MM.1S (cell line): ENCODE results near the gene KCNQ1.

ENCODE experiments used
- DNase-seq: peaks from one replicate; pipeline ENCODE4 v3.0.0-alpha.2; 2015
- H2AFZ ChIP-seq: fragments of 300-600 bp; sonication (generic); 2 replicates; pipeline ENCODE4 v1.6.0; 2016; ENCODE audit warnings: antibody characterized with exemption, low read length
- H3F3A ChIP-seq: fragments of 300-600 bp; sonication (generic); 2 replicates; pipeline ENCODE4 v1.6.1; 2016; ENCODE audit warnings: mild to moderate bottlenecking, antibody characterized with exemption, low read length, moderate library complexity, mixed read lengths; ENCODE audit not compliant: insufficient read depth
- H3K27ac ChIP-seq: fragments of 300-600 bp; sonication (generic); 2 replicates; pipeline ENCODE4 v1.5.1; 2016; ENCODE audit warnings: mild to moderate bottlenecking, low read length
- H3K27me3 ChIP-seq: fragments of 300-600 bp; sonication (generic); replicated peaks from 2 replicates; pipeline ENCODE4 v1.6.0; 2016; ENCODE audit warnings: low read length; ENCODE audit not compliant: insufficient read depth
- H3K36me3 ChIP-seq: fragments of 300-600 bp; sonication (generic); replicated peaks from 2 replicates; pipeline ENCODE4 v1.6.1; 2016; ENCODE audit warnings: mild to moderate bottlenecking, low read length, mixed read lengths; ENCODE audit not compliant: insufficient read depth
- H3K4me1 ChIP-seq: fragments of 300-600 bp; sonication (generic); 2 replicates; pipeline ENCODE4 v1.6.1; 2016; ENCODE audit warnings: low read length, mixed read lengths
- H3K4me2 ChIP-seq: fragments of 300-600 bp; sonication (generic); 2 replicates; pipeline ENCODE4 v1.6.0; 2016; ENCODE audit warnings: low read depth, low read length
- H3K4me3 ChIP-seq: fragments of 300-600 bp; sonication (generic); 2 replicates; pipeline ENCODE4 v1.5.1; 2016; ENCODE audit warnings: low read length, mixed read lengths
- H3K79me2 ChIP-seq: fragments of 300-600 bp; sonication (generic); 2 replicates; pipeline ENCODE4 v1.6.1; 2016; ENCODE audit warnings: mixed run types, low read length, mixed read lengths
- H3K9ac ChIP-seq: fragments of 300-600 bp; sonication (generic); 2 replicates; pipeline ENCODE4 v1.6.1; 2016; ENCODE audit warnings: low read length, mixed read lengths
- H3K9me2 ChIP-seq: fragments of 300-600 bp; sonication (generic); replicated peaks from 2 replicates; pipeline ENCODE4 v1.6.1; 2016; ENCODE audit warnings: mild to moderate bottlenecking, low read length, mixed read lengths; ENCODE audit not compliant: insufficient read depth
- H3K9me3 ChIP-seq: fragments of 300-600 bp; sonication (generic); replicated peaks from 2 replicates; pipeline ENCODE4 v1.6.1; 2016; ENCODE audit warnings: mild to moderate bottlenecking, low read length, mixed read lengths; ENCODE audit not compliant: insufficient read depth
- H4K20me1 ChIP-seq: fragments of 300-600 bp; sonication (generic); 2 replicates; pipeline ENCODE4 v1.6.1; 2016; ENCODE audit warnings: mild to moderate bottlenecking, low read length, moderate library complexity, mixed read lengths; ENCODE audit not compliant: insufficient read depth
- EZH2 ChIP-seq: fragments of 300-600 bp; sonication (generic); optimal IDR thresholded peaks from 2 replicates; pipeline ENCODE3; 2017; ENCODE audit warnings: low read depth, mild to moderate bottlenecking, antibody characterized with exemption, low read length, mixed read lengths
- EZH2phosphoT487 ChIP-seq: fragments of 300-600 bp; sonication (generic); IDR thresholded peaks from 2 replicates; pipeline ENCODE4 v1.6.1; 2018; ENCODE audit warnings: antibody characterized with exemption, low read length
- TF ChIP-seq, protein P1 (sequence below): fragments of 300-600 bp; sonication (generic); IDR thresholded peaks from 2 replicates; pipeline ENCODE4 v1.5.1; 2016; ENCODE audit warnings: antibody characterized with exemption, low read length, mixed read lengths

Gene KCNQ1

DNA sequence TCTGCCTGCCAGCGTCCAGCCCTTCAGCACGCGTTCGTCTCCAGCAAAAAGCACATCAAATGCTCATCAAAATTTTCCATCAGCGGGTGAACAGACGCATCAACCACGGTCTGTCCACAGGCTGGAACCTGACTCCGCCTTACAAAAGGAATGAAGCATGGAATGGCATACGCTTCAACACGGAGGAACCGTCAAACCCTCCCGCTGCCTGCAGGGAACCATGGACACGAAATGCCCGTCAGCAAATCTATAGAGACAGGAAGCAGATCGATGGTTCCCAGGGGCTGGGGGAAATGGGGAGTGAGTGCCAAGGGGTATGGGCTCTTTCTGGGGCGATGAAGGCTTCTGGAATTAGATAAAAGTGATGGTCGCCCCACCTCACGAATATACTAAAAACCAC, 28.0 kb upstream of the KCNQ1 start:
- H3K4me1 ChIP-seq = no peaks in the 10 kb centered on the region
- peaks cover 83% of the 10 kb centered on the region for H3K27me3 ChIP-seq
- no peak overlapping the region for H2AFZ ChIP-seq
- no peaks in the 10 kb centered on the region for H3K9me2 ChIP-seq
- TF ChIP-seq, protein P1, sequence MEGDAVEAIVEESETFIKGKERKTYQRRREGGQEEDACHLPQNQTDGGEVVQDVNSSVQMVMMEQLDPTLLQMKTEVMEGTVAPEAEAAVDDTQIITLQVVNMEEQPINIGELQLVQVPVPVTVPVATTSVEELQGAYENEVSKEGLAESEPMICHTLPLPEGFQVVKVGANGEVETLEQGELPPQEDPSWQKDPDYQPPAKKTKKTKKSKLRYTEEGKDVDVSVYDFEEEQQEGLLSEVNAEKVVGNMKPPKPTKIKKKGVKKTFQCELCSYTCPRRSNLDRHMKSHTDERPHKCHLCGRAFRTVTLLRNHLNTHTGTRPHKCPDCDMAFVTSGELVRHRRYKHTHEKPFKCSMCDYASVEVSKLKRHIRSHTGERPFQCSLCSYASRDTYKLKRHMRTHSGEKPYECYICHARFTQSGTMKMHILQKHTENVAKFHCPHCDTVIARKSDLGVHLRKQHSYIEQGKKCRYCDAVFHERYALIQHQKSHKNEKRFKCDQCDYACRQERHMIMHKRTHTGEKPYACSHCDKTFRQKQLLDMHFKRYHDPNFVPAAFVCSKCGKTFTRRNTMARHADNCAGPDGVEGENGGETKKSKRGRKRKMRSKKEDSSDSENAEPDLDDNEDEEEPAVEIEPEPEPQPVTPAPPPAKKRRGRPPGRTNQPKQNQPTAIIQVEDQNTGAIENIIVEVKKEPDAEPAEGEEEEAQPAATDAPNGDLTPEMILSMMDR = no peak
- peak; percentile 54 for TF ChIP-seq EZH2
- no peak overlapping the region for H3K9ac ChIP-seq
- H3K79me2 ChIP-seq = no peaks in the 10 kb centered on the region
- H3K9me3 ChIP-seq = no peaks in the 10 kb centered on the region
- no peak overlapping the region for H3K4me2 ChIP-seq
- H3K27ac ChIP-seq = no peak overlapping the region
- H3K4me3 ChIP-seq = no peak overlapping the region
- no peaks in the 10 kb centered on the region for H3F3A ChIP-seq
- no peak for DNase-seq
- no peaks in the 10 kb centered on the region for H3K36me3 ChIP-seq
- H4K20me1 ChIP-seq = no peaks in the 10 kb centered on the region

DNA sequence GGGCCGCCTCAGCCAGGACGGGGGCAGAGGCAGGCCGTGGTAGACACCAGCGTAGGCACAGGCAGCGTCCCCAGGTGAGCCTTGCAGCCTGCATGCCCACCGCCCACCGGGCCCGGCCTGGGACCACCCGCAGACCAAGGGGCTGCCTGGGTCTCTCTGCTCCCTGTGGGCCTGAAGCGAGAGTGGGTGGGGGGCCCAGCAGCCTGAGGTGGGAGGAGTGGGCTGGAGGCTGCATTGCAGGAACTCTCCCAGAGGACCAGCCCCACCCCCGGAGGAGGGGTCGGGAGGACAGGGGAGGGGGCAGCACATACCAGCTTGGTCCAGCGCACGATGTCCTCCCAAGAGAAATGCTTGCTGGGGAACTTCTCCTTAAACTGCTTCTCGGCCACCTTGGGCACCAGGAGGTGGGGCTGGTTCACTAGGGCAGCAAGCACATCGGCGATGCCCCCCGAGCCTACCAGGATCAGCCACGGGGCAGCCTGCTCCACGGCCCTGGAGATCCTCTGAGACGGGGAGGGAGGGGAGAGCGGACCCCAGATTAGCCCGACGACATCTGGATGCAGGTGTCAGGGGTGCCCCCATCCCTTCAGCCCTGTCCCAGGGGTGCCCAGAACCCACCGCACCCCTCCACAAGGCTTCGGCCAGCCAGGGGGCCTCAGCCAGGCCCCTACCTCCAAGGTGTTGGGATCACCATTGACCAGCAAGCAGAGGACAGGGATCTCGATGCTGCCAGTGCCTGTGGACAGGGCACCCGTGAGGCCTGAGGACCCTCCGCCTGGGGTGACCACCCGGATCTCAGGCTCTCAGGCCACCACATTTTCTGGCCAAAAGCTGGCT, 26.7 kb upstream of the KCNQ1 start:
- H3K4me3 ChIP-seq = no peak overlapping the region
- no peak overlapping the region for H2AFZ ChIP-seq
- TF ChIP-seq EZH2phosphoT487 (no peak), EZH2 (no peak)
- TF ChIP-seq, protein P1 = no peak
- H3K79me2 ChIP-seq = no peaks in the 10 kb centered on the region
- no peaks in the 10 kb centered on the region for H3K9me2 ChIP-seq
- H4K20me1 ChIP-seq = no peaks in the 10 kb centered on the region
- H3K36me3 ChIP-seq = no peaks in the 10 kb centered on the region
- no peaks in the 10 kb centered on the region for H3K9me3 ChIP-seq
- no peak overlapping the region for H3K27ac ChIP-seq
- no peak overlapping the region for H3K4me2 ChIP-seq
- peaks cover 83% of the 10 kb centered on the region for H3K27me3 ChIP-seq
- no peaks in the 10 kb centered on the region for H3F3A ChIP-seq
- no peaks in the 10 kb centered on the region for H3K4me1 ChIP-seq
- no peak for DNase-seq
- H3K9ac ChIP-seq = no peak overlapping the region

DNA sequence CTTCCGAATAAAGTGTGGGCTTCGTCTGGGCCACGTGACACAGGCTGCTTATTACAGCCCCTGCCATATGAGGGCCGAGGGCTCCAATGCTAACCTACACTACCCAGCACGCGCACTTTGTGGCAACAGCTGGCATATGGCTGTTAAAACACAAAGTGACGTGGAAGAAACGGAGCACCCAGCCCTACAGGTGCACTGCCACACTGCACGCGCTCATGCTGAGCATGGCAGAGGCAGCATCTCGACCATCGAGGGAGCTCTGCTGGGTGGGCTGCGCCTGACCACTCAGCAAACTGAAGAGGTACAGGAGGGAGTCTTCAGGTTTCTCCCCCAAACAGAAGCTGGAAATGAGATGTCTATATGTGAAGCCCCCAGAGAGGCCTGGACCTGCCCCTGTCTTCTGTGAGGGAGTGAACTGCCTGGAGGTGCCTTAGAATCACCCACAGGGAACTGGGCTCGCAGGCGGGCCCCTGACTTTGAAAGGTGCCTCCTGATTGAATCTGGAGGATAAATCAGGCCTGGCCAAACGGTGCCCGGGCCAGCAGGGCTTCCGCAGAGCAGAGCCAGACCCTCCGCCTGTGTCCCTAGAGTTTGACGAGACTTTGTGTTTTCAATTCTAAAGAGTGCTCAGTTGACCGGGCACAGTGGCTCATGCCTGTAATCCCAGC, 26.0 kb upstream of the KCNQ1 start:
- DNase-seq = no peak
- TF ChIP-seq EZH2phosphoT487 (no peak), EZH2 (no peak)
- TF ChIP-seq, protein P1 = no peak
- H3K9ac ChIP-seq = no peak overlapping the region
- H3K27me3 ChIP-seq = peaks cover 84% of the 10 kb centered on the region
- H3K4me1 ChIP-seq = no peaks in the 10 kb centered on the region
- H4K20me1 ChIP-seq = no peaks in the 10 kb centered on the region
- no peaks in the 10 kb centered on the region for H3K79me2 ChIP-seq
- no peak overlapping the region for H3K4me2 ChIP-seq
- no peak overlapping the region for H2AFZ ChIP-seq
- no peak overlapping the region for H3K4me3 ChIP-seq
- no peaks in the 10 kb centered on the region for H3K36me3 ChIP-seq
- no peaks in the 10 kb centered on the region for H3K9me2 ChIP-seq
- no peaks in the 10 kb centered on the region for H3F3A ChIP-seq
- no peak overlapping the region for H3K27ac ChIP-seq
- no peaks in the 10 kb centered on the region for H3K9me3 ChIP-seq
